GM19043 (cell line): ENCODE measurements around the gene CYLD.

ENCODE experiments used
- ATAC-seq: cut with Tn5 transposase; IDR thresholded peaks from one replicate; pipeline ENCODE4 v1.9.1; 2021; ENCODE audit warnings: low read depth; ENCODE audit not compliant: unreplicated experiment

Gene CYLD

DNA sequence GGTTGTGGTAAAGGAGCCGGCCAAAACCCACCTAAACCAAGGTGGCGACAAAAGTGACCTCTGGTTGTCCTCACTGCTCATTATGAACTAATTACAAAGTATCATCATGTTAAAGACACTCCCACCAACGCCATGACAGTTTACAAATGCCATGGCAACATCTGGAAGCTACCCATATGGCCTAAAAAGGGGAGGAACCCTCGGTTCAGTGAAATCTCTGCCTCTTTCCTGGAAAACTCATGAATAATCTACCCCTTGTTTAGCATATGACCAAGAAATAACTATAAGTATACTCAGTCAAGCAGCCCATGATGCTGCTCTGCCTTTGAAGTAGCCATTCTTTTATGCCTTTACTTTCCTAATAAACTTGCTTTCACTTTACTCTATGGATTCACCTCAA lies 72.2 kb downstream of the CYLD start:
- ATAC-seq = no peak

DNA sequence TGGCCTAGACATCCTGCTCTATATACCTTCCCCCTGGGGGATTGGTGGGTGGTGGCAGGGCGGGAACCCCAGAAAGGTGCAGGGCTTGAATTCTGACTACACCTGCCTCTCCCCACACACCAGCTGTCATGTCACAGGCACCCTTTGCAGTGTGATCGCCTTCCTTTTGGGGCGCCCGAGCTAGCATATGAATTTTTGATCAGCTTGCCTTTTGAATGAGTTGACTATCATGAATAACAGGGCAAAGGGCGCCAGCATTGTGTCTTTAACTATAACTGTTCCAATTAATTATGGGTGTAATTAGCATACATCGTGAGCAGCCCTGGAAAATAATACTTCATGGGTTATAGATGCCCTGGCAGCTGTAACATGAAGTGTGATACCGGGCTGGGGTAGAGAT lies 72.7 kb downstream of the CYLD start:
- ATAC-seq = no peak

DNA sequence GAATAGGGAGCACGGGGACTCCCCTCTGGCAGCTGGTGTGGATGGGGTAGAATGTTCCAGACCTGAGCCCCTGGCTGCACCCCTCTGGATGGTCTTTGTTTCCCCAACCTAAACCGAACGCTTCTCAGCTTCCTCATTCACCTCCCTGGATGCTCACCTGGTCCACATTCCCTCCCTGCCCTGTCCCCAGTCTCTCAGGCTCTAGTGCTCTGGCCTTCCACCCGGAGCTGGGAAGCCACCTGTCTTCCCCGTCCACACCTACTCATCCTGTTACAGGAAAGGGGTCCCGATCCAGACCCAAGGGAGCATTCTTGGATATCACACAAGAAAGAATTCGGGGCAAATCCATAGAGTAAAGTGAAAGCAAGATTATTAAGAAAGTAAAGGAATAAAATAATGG lies 73.5 kb downstream of the CYLD start:
- no peak for ATAC-seq

DNA sequence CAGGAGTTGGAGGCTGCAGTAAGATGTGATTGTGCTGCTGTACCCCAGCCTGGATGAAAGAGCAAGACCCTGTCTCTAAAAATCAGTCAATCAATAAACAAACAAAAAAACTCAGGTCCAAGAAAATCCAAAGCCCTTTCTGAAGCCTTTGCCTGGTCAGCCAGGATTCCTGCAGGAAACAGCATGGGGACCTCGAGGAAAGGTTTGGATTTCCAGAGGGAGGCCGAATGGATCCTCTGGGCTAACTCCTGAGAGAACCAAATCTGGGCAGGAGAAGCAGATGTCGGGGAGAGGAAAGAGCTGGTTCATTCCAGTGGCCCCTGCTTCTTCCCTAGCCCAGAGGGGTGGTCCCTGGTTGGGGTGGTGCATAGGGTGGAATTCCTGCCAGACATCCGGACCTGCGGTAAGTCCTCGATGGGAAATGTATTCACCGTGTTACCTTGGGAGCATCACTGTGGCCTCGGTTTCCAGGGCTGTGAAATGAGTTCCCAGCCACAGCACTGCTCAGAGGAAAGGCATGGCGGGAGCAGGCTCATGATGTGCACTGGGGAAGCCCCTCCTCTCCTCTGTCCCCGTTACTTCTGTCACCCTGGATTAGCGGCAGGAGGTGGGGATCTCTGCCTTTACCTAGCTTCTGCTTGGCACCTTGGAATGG lies 75.1 kb downstream of the CYLD start:
- no peak for ATAC-seq

DNA sequence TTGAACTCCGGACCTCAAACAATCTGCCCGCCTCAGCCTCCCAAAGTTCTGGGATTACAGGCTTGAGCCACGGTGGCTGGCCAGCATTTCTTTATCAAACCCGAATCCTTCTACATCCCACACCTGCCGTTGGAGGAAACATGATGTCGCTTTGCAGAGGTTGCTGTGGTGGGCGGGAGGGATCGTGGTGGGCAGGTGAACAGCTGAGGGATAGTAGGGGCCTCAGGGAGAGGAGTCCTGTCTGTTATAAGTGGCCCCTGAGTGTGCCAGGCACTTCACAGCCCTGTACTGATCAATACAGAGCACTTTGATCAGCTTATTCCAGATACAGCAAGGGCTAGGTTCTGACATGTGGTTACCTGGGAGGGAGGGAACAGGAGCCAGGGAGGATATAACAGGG lies 76.5 kb downstream of the CYLD start:
- no peak for ATAC-seq

DNA sequence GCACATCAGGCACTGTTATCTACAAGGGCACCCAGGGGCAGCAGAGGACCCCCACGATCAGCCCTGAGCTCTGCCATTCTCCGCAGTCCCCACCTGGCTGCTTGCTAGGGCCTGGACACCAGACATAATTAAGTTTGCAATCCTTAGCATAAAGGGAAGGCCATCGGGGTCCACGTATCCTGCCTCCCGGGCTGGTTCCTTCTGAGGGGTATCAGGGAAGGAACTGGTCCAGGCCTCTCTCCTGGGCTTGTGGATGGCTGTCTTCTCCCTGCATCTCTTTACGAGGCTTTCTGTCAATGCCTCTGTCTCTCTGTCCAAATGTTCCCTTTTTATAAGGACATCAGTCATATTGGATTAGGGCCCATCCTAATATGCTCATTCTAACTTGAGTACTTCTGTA lies 77.8 kb downstream of the CYLD start:
- no peak for ATAC-seq

DNA sequence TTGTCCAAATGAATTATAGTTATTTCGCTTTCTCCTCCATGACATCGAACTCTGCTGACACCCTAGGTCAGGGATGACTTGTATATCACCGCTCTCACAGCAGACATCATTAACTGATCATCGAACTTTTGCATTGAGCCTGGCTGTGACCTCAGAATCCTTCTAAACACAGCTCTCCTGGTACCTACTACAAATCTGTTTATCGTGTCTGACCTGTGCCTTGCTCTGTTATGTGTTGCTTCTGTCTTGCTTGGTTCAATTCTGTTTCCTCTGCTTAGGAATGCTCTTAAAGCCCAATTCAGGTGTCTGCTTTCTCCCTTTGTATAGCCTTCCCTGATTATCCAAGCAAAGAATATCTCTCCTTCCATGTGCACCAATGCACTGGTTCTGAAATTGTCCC lies 78.3 kb downstream of the CYLD start:
- no peak for ATAC-seq

DNA sequence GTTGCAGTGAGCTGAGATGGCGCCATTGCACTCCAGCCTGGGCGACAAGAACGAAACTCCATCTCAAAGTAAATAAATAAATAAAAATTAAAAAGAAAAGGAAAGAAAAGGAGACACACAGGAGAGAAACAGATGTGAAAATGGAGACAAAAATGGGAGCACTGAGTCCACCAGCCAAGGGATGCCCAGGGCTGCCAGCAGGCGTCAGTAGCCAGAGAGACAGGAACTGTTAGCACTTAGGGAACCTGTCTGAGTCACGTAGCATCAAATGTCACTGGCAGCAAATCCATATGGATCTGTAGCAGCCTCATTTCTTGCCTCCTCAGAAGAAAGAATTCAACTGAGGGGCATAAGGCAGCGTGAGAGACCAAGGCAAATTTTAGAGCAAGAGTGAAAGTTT lies 79.7 kb downstream of the CYLD start:
- no peak for ATAC-seq

DNA sequence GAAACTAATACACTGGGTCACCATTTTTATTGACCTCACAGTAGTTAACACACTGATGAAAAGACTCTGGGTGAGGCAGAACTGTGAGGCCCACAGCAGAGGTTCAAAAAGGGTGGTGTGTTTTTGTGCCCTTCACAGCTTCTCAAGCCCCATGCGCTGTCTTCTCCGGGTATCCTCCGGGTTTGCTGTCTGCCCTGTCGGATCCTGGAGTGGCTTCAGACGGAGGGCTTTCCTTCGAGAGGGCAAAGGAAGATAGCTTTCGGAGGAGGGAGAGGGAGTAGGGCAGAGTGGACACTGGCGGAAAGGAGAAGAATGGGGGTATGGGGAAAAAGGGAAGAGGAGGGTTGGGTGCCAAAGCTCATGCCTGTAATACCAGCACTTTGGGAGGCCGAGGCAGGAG lies 80.8 kb downstream of the CYLD start:
- ATAC-seq = no peak

DNA sequence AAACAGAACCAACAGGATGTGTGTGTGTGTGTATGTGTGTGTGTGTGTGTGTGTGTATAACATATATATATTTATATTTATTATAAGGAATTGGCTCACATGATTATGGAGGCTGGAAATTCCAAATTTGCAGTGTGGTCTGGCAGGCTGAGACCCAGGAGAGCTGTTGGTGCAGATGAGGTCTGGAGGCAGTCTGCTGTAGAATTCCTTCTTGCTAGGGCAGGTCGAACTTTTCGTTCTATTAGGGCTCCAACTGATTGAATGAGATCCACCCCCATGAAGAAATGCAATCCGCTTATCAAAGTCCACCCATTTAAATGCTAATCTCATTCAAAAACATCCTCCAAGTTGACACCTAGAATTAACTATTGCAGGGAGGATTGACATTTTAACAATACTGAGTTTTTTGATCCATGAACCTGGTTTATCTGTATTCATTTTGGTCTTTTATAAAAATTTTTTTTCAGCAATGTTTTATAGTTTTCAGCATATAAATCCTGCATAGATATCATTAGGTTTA lies 85.0 kb downstream of the CYLD start:
- no peak for ATAC-seq

DNA sequence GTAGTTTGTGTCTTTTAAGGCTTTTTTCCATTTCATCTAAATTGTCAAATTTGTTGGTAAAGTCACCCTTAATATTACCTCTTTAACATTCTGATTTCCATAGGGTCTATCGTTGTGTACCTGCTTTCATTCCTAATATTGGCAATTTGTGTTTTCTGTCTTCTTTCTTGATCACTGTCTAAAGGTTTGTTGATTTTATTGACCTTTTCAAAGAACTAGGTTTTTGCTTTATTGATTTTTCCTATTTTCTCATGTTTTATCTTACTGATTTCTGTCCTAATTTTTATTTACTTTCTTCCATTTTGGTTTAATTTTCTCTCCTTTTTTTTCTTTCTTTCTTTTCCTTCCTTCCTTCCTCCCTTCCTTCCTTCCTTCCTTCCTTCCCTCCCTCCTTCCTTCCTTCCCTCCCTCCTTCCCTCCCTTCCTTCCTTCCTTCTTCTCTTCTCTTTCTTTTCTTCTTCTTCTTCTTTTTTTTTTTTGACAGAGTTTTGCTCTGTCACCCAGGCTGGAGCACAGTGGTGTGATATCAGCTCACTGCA lies 86.3 kb downstream of the CYLD start:
- no peak for ATAC-seq

DNA sequence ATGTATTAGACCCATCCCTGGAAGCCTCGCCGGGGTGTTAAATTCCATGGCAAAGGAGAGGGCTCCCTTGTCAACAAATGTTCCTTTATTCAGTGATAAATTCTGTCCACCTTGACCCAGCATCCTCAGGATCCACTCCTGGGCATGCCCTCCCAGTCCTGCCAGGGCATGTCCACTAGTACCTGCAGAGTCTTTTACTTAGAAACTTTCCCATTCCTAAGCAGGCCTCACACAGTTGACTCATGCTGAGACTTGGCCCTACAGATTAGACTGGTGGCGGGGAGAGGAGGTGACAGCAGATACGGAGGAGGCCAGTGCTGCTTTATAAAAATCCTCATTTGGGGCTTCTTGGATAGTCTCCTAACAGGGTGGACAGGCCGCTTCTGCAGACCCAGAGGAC lies 88.8 kb downstream of the CYLD start:
- no peak for ATAC-seq

DNA sequence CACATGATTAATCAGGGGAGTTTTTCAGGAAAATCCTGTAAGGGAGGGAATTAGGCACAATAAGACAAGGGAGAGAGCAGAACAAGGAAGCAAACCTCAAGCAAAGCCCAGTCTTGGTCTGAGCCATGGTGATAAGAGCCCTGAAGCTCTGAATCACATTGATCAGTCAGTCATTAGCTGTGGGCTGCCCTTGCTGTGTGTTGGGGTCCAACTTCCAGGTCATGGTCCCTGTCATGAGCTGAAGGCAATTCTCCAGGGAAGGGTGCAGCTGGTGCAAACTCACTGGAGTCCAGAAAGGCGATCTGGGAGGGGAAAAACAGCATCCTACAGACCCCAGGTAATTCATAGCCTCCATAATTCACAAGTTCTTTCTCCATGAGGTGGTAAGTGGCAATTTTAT lies 89.9 kb downstream of the CYLD start:
- ATAC-seq = no peak

DNA sequence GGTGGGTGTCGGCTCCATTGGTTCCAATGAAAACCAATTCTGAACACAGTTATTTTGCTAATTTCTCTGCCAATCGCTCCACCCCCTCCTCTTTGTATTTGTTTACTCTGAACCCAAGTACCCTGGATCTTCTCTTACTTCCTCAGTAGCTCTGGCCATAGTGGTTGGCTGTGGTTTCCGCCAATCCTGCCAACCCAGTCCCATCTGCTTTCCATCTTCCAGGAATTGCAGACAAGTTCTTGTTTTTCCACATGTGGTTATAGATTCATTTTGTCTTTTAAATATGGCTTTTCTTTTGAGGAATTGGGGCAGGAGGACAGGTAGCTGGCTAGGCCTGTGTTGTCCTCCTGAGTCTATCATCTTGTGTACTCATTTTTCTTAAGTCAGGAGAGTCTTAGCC lies 92.0 kb downstream of the CYLD start:
- no peak for ATAC-seq

DNA sequence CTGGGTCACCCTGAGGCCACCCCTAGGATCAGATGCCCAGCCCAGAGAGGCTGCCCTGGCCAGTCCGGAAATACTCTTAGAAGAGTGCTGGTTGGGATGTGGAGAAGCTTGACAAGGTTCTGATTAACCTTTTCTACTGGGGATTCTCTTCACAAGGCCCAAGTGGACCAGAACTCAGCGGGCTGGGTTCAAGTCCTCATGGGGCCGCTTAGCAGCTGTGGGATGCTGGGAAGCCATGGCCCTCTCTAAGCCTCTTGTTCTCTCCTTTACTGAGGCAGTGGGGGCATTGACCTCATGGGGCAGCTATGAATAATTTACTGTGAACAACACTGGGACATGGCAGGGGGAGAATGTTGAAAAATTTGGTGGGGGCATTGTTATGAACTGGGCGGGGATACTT lies 92.8 kb downstream of the CYLD start:
- ATAC-seq = no peak

DNA sequence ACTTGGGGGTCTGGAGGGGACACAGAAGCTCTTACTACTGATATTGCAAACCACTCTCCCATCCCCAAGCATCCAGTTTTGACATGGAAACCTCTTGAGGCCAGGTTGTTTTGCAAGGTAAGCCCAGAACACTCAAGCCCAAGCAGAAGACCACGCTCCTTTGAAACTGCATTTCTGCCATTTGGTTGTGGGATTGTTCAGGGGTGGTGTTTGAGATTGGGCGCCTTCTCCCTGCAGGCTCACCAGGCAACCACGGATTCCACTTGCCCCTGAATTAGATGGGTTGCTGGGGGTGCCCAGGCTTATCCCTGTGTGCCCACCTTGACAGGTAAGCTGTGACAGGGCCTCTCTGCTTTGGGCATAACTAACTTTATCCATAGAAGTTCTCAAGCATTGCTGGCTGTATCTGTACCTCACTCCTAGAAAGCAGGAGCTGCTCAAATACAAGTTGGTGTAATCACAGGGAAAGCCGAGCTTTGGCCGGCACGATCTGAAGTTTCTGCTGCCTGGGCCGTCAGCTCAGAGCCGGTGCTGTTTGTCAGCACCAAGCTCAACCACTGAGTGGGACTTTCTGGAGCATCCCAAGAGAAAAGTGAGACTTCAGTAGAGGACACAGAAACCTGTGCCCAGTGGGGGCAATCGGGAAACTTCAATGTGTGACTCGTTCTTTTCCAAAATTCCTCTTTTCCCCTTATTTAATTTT lies 93.6 kb downstream of the CYLD start:
- ATAC-seq = no peak

DNA sequence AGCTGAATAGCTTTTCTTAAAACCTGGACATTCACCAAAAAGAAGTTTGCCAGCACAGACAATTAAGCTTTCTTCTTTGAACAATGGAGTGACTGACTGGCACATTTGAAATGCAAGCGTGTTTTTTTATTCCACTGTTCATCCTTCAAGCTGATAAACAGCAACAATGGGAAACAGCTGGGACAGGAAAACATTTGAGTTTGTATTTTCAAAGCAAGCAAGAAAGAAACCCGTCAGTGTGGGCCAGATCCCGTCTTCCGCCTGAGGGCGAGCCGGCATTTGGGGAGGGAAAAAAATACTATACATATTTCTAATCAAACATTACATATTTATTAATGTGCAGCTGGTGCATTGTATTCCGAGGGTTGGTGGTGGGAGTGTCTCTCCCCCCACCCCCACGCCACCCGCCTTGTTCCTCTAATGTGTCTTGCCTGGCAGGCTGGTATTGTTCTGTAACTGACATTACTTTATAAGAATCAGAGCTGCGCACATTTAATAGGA lies 94.3 kb downstream of the CYLD start:
- no peak for ATAC-seq

DNA sequence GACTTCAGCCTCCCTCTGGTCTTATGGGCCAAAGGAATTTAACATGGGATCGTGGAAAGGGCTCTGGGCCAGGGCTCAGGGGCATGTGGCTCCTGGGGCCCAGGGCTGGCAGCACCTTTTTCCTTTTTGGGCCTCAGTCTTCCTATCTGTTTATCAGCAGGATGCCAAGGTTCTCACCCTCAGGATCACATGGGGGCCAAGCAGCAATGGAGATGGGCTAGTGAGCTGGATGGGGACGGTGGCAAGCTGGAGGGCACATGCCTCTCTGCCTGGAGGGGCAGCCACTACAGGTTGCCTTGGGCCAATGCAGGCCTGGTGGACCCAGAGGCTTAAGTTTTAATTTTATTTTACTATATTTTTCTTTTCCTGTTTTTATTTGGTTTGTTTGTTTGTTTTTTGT lies 95.4 kb downstream of the CYLD start:
- no peak for ATAC-seq

DNA sequence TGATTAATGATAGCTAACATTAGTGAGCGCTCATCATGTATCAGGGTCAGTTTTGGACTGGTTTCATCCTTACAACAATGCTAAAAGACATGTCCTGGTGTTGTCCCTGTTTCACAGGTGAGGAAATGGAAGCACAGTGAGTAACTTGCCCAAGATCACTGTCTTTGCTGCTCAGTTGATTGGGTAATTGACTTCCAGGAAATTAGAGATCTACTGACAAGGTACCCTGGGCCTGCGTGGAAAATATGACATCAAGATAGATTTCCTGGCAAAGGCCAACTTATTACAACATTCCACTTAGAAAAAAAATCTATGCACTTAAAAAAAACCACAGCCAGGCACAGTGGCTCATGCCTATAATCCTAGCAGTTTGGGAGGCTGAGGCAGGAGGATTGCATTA lies 96.3 kb downstream of the CYLD start:
- ATAC-seq = no peak

DNA sequence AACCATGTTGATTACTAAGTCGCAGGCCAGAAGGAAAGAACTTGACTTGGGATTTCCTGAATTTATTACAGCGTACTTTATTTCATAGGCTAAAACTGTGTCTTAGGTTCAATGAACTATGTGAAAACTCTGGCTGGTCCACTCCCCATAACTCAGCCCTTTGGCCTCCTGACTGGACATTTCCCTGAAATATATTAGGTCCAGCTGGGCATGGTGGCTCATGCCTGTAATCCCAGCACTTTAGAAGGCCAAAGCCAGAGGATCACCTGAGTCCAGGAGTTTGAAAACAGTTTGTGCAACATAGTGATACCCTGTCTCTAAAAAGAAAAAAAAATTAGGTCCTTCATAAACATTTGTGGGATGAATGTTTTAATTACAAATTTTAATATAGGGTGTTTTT lies 97.0 kb downstream of the CYLD start:
- ATAC-seq = no peak

DNA sequence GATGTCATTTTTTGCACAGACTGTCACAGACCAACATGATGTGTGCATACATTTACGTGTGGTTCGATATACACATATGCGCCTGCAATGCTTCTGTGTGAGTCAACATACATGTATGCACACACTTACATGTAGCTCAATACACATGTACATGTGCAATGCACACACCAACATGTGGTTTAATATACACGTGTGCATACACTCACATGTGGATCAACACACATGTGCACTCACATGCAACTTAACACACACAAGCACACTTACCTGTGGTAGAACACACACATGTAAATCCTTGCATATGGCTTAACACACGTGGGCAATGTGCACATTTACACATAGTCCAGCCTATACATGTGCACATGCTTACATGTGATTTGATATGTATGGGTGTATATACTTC lies 97.5 kb downstream of the CYLD start:
- ATAC-seq = no peak
